Measurements from ENCODE around the gene FAM217A.

Gene FAM217A

DNA sequence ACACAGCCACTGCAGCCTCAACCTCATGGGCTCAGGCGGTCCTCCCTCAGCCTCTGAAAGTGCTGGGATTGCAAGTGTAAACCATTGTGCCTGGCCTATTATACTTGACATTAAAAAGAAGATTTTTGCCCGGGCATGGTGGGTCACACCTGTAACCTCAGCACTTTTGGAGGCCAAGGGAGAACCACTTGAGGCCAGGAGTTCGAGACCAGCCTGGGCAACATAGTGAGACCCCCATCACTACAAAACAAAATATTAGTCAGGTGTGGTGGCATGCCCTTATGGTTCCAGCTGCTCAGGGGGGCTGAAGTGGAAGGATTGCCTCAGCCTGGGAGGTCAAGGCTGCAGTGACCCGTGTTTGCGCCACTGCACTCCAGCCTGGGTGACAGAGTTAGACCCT, 42.4 kb downstream of the FAM217A start:
- TF ChIP-seq, protein P1, sequence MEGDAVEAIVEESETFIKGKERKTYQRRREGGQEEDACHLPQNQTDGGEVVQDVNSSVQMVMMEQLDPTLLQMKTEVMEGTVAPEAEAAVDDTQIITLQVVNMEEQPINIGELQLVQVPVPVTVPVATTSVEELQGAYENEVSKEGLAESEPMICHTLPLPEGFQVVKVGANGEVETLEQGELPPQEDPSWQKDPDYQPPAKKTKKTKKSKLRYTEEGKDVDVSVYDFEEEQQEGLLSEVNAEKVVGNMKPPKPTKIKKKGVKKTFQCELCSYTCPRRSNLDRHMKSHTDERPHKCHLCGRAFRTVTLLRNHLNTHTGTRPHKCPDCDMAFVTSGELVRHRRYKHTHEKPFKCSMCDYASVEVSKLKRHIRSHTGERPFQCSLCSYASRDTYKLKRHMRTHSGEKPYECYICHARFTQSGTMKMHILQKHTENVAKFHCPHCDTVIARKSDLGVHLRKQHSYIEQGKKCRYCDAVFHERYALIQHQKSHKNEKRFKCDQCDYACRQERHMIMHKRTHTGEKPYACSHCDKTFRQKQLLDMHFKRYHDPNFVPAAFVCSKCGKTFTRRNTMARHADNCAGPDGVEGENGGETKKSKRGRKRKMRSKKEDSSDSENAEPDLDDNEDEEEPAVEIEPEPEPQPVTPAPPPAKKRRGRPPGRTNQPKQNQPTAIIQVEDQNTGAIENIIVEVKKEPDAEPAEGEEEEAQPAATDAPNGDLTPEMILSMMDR (conservative IDR thresholded peaks at IDR 0.05; ENCODE audit: low read depth, low read length): no peak
- Histone ChIP-seq H4K20me1 (ENCODE audit: insufficient read depth) (peaks cover 14% of the 10 kb centered on the region), H3K4me1 (ENCODE audit: low read depth, poor library complexity, severe bottlenecking) (no peaks in the 10 kb centered on the region), H3K9ac (no peak overlapping the region), H3K4me2 (no peak overlapping the region), H3K27ac (no peak overlapping the region), H3K79me2 (ENCODE audit: insufficient read depth, low read depth) (peaks cover 58% of the 10 kb centered on the region), H3K36me3 (ENCODE audit: insufficient read depth) (peaks cover 18% of the 10 kb centered on the region; the same call in 1 of the 2 replicates), H3K4me3 (IDR thresholded peaks at IDR 0.05; ENCODE audit: insufficient read depth, low read depth, low read length) (no peak overlapping the region), H2AFZ (ENCODE audit: low read depth) (no peak overlapping the region), H3K27me3 (ENCODE audit: insufficient read depth, low read depth) (no peaks in the 10 kb centered on the region)

DNA sequence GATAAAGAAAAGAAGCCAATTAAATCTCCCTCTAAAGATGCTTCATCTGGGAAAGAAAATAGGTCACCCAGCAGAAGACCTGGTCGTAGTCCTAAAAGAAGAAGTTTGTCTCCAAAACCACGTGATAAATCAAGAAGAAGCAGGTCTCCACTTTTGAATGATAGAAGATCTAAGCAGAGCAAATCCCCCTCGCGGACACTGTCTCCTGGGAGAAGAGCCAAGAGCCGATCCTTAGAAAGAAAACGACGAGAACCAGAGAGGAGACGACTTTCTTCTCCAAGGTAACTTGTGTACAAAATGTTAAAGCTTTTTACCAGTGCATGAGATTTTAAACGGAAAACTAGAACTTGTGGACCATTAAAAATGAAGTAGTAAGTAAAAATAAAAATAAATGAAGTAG, 46.5 kb downstream of the FAM217A start:
- peaks cover 17% of the 10 kb centered on the region for H4K20me1 ChIP-seq (ENCODE audit: insufficient read depth)
- no peak overlapping the region for H2AFZ ChIP-seq (ENCODE audit: low read depth)
- no peak overlapping the region for H3K4me2 ChIP-seq
- H3K27ac ChIP-seq: no peak overlapping the region
- no peak overlapping the region for H3K9ac ChIP-seq
- H3K36me3 ChIP-seq (ENCODE audit: insufficient read depth): peaks cover 4% of the 10 kb centered on the region; the same call in 1 of the 2 replicates
- no peak overlapping the region for H3K4me3 ChIP-seq (IDR thresholded peaks at IDR 0.05; ENCODE audit: insufficient read depth, low read depth, low read length)
- H3K27me3 ChIP-seq (ENCODE audit: insufficient read depth, low read depth): no peaks in the 10 kb centered on the region
- TF ChIP-seq, protein P1 (conservative IDR thresholded peaks at IDR 0.05; ENCODE audit: low read depth, low read length): no peak
- H3K4me1 ChIP-seq (ENCODE audit: low read depth, poor library complexity, severe bottlenecking): peaks cover 3% of the 10 kb centered on the region
- peaks cover 91% of the 10 kb centered on the region for H3K79me2 ChIP-seq (ENCODE audit: insufficient read depth, low read depth)

DNA sequence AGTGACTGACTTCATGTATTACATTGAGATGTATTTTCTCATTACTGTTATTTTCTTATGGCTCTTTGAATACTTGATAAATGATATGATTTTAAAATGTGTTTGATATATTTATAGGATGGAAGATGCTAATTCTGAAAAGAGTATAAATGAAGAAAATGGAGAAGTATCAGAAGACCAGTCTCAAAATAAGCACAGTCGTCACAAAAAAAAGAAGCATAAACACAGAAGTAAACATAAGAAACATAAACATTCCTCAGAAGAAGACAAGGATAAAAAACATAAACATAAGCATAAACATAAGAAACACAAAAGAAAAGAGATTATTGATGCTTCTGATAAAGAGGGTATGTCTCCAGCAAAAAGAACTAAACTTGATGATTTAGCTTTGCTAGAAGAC, 47.5 kb downstream of the FAM217A start:
- peaks cover 3% of the 10 kb centered on the region for H3K4me1 ChIP-seq (ENCODE audit: low read depth, poor library complexity, severe bottlenecking)
- H4K20me1 ChIP-seq (ENCODE audit: insufficient read depth): peaks cover 25% of the 10 kb centered on the region
- H3K36me3 ChIP-seq (ENCODE audit: insufficient read depth): peaks cover 3% of the 10 kb centered on the region; the same call in 1 of the 2 replicates
- H3K27ac ChIP-seq: no peak overlapping the region
- peaks cover 93% of the 10 kb centered on the region for H3K79me2 ChIP-seq (ENCODE audit: insufficient read depth, low read depth)
- H3K4me2 ChIP-seq: no peak overlapping the region
- H3K9ac ChIP-seq: no peak overlapping the region
- H2AFZ ChIP-seq (ENCODE audit: low read depth): no peak overlapping the region
- H3K27me3 ChIP-seq (ENCODE audit: insufficient read depth, low read depth): no peaks in the 10 kb centered on the region
- no peak overlapping the region for H3K4me3 ChIP-seq (IDR thresholded peaks at IDR 0.05; ENCODE audit: insufficient read depth, low read depth, low read length)
- TF ChIP-seq, protein P1 (conservative IDR thresholded peaks at IDR 0.05; ENCODE audit: low read depth, low read length): no peak

DNA sequence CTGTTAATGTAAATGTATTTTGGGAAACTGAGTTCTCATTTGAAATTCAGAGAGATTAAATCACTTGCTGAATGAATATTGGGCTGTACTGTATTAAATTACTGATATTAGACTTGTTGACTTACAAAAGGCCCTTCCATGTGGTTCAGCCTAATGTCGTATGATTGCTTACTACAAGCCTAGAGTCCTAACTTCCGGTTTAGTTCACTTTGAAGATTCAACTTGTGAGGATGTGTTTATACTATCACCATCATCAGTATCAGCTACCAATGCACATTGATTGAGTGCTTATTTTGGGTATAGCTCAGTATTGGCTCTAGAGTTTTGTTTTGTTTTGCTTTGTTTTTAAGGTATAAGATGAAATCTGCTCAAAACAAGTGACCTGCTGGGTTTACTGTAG, 48.3 kb downstream of the FAM217A start:
- 0 out of 2 replicates have a peak, but pooled peaks cover 3% of the 10 kb centered on the region for H3K36me3 ChIP-seq (ENCODE audit: insufficient read depth)

More for the DNA sequence above, 48.3 kb downstream of the FAM217A start:
- Histone ChIP-seq H3K27me3 (ENCODE audit: insufficient read depth, low read depth) (no peaks in the 10 kb centered on the region), H3K4me1 (ENCODE audit: low read depth, poor library complexity, severe bottlenecking) (peaks cover 5% of the 10 kb centered on the region), H4K20me1 (ENCODE audit: insufficient read depth) (peaks cover 29% of the 10 kb centered on the region), H3K4me2 (no peak overlapping the region), H3K79me2 (ENCODE audit: insufficient read depth, low read depth) (peaks cover 95% of the 10 kb centered on the region), H3K27ac (no peak overlapping the region), H3K4me3 (IDR thresholded peaks at IDR 0.05; ENCODE audit: insufficient read depth, low read depth, low read length) (no peak overlapping the region), H3K9ac (no peak overlapping the region), H2AFZ (ENCODE audit: low read depth) (no peak overlapping the region)
- TF ChIP-seq, protein P1 (conservative IDR thresholded peaks at IDR 0.05; ENCODE audit: low read depth, low read length): no peak

Measured in KMS-11 (cell line).